HG03460 (cell line): ENCODE data around the gene LAMB3.
A peak's percentile ranks its signal among the peaks of the same experiment; 100 is the strongest.

Experiments
- ATAC-seq: cut with Tn5 transposase; IDR thresholded peaks from one replicate; pipeline ENCODE4 v1.9.1; 2021; ENCODE audit not compliant: unreplicated experiment

The LAMB3 gene

DNA sequence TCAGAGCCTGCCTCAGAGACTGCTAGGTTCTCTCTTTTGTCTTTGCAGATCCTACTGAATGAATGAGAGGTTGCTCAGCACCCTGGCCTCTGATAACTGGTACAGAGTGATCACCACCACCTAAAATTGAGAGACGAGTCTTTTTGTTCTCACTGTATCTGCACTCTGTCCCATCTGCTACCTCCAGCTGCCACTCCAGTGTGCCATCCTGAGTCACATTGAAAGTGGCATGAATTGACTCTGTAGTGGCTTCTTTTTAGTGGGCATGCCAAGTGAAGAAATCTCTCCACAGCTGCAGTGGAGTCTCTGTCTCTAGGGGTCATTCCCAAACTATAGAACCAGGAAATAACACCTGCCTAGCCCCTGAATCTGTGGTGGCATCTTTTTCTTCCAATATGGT, 54.0 kb downstream of the LAMB3 start:
- ATAC-seq: no peak

DNA sequence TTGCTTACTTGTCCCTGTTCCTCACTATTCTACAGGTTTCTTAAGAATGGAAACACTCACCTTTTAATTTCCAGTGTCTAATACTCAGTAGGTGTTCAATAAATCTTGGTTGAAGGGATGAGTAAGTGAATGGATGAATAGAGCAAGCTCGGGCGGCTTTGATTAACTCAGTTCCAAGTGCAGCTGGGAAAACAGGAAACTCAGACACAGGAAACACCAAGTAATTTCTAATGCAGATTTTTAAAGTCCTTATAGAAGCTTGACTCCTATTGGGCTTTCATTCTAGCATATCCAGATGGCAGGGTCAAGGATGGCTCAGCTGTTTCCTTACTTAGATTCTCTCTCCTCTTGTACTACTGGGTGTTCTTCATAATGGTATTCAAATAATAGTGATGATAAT, 54.7 kb downstream of the LAMB3 start:
- no peak for ATAC-seq

DNA sequence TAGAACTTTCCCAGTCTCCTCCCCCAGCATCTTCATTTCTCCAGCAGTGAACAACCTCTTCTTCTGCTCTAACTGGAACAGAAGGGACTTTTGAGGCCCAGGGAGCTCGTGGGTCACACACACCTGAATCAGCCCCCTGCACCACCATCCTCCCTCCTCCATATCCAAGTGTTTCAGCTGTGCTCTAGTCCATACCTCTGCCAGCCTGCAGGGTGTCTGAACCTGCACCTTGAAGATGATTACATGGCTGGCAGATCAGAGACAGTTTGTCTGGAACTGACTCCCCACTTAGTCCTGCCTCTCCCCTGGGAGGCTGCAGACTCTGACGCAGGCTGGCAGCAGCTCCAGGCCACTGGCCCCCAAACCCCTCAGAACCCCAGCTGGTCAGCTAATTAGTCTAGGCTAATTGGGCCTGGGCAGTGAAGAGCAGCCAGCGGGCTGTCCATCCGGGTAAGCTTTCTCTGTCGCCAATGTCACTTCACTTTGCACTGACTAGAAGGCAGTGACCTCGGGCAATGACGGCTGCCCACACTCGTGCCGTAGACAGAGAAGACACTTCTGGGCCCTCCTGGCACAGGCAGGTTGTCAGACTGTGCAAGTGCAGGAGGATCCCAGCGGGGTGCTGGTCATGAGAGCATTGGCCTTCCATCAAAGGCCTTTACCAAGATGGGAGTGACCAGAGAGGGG, 56.5 kb downstream of the LAMB3 start:
- ATAC-seq: no peak

DNA sequence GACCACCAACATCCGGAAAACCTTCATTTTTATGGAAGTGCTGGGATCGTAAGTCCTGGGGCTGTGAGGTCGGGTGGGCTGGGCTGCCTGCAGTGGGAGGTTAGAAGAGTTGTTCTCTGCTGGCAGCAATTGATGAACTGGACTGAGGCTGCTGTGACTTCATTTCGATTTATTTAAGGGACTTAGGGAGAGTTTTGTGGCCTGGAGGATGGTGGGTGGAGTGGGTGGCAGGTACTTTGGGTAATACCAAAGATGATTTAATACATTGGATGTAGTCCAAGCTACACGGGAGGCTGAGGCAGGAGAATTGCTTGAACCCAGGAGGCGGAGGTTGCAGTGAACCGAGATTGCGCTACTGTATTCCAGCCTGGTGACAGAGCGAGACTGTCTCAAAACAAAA, 57.2 kb downstream of the LAMB3 start:
- ATAC-seq: no peak

DNA sequence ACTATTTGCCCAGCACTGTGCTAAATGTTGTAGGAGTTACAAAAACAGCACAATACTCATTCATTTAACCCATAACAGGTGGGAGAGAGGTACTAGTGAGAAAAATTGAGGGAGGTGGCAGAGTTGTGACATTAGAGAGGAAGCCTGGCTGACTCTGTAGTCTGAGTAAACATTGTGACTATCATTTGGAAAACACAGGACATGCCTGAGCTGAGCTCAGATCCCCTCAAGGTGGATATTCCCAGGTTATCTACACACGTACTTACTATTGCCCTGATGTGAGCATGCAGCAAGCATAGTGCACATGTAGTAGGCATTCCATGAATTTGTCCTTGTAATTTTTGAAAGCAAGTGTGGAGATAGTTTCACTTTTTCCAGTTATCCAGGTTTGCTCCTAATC, 57.8 kb downstream of the LAMB3 start:
- no peak for ATAC-seq

DNA sequence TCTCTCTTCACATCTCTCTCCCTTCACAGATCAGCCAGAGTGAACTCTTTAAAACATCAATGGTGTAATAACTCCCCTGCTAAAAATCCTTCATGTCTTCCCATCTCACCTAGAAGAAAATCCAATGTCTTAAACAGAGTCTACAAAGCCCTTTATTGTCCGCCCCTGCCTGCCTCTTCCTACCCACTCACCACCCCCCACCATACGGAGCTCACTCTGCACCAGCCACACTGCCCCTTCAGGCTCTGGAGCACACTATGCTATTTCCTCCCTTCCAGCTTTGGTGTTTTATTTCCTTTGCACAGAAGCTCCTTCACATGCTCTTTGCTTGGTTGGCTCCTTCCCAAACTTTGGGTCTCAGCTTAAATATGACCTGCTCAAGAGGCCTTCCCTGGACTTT, 58.5 kb downstream of the LAMB3 start:
- ATAC-seq: no peak

DNA sequence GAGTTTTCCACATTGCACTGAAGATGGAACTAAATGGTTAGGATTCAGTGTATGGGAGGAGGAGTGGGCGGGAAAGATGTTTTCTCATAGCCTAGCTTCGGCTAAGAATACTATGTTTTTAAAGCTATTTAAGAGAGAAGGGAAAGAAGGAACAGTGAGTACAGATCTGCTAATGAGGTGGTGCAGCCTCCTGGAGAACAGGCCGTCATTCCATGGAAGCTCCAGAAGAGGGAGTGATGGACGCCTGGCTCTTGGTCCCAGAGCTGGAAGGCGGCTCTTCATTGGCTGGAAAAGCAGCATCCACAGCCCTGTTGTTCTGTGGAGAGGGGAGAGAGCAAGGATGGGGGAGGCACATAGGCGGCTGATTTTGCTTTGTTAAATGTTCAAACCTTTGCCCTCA, 61.8 kb downstream of the LAMB3 start:
- ATAC-seq: no peak

DNA sequence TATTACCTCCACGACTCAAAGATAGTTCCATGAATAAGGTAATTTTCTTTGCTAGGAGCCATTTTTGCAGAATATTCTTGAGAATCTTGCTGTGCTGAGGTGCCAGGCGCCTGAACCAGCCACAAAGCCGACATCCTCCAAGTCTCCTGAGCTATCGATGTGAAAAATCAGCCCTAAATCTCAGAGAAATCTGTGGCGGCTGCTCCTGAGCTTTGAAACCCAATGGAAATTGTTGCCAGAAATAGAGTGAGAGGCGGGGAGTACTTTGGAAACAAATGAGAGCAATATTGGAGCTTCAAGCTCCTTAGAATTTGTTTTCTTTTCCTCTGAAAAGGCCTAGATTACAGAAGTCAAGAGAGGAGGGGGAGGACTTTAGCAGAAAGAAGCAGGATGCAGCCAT, 62.4 kb downstream of the LAMB3 start:
- ATAC-seq: no peak

DNA sequence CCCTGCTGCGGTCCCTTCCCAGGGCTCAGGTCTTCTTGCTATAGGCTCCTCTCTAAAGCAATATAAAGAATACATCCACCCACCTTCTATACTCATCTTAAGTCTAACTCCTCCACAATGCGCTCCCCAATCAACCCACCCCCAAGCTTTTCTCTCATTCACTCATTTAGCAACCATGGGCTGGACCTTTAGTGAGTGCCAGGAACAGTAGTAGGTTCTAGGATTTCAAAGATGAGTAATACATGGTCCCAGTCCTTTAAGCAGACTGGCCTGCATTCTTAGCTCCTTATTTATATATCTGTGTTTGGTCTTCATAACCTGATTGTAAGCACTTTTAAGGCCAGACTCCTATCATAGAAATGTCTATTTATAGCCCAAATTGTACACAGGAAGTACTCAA, 62.8 kb downstream of the LAMB3 start:
- no peak for ATAC-seq

DNA sequence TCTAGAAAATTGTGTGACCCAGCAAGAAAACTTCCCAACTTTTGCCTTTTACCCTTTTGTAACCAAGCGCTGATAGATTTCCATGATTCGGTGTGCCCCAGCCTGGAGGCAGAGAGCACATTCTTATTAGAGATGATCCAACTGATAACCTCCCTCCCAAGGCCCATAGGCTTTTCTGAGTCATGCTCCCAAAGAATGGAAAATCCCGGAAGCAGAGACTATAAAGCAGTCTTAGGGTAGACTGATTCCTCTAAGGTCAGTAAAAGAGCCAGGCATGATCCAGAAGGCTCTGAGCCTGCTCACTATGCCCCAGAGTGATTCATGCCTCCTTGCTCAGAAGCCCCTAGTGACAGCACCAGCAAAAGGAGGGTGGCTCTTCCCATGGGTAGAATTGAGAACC, 64.4 kb downstream of the LAMB3 start:
- no peak for ATAC-seq

DNA sequence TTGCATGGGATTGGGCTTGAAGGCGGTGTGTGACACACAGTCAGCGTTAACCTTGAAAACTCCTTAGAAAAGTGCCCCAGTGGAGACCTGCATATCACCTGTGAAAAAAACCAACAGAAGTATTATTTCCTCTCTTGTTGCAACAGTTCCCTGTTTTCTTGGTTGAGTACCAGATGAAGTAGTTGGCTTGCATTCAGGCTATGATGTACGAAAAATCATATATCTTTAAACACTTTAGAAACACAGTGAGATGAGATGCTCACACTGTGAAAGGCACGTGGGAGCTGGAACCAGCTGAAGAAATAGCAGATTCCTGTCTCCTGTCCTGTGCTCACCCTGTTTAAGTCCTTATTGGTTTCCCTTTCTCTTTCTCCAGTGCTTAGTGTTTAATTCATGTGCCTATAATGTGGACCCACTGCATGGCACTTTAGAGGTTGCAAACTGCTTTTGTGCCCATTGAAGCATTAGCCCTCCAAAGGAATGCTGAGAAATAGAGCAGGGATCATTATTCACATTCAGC, 65.9 kb downstream of the LAMB3 start:
- ATAC-seq: no peak

DNA sequence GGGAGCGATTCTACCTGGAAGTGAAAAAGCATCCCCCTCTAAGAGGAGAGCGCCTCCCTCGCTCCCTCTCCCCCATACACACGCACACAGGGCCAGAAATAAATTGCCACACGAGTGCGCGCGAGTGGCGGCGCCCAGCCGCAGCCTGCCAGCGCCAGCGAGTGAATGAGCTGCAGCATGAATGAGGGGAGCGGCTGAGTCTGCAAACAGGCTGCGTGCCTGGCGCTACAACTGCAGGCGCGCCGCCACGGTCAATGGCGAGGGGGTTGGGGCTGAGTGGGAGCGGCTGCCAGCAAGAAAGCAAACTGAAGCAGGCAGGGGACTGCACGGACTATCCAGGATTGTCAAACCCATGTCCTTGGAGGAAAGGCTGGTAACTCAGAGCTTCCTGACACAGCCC, 66.6 kb downstream of the LAMB3 start:
- ATAC-seq: no peak

DNA sequence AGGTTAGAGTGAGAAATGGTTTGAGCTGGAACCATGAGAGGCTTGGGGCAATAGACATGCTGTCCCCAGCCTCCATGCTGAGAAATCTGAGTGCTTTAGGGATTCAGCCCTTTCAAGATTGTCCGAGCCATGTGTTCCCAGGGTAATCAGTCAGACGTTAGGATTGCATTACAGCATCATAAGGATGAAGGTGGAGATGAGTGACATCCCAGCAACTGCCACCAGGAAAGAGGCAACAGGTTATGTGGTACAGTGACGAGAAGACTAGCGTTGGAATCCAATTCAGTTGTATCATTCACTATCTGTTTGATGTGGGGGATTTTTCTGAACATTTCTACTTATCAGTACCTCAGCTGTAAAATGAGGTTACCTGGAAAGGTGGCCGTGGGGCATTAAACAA, 67.0 kb downstream of the LAMB3 start:
- ATAC-seq: no peak

DNA sequence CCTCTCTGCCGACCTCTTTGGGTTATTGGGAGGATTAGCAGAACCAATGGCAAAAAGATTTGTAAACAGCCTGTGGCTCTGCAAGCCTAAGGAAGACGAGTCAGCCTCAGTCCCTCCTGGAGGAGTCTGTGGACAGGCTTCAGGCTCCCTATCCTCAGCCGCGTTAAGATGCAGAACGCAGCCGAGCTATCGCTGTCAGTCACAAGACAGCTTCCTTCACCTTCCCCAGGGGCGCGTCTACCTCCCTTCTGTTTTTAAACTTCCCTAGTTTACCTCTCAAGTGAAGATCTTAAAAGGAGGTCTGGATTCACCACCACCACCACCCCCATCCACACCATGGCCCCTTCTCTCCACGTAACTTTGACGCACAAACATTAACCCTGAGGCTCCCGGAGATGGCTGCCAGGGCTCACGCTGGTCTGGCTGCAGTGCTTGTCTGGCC, 68.0 kb downstream of the LAMB3 start:
- no peak for ATAC-seq

DNA sequence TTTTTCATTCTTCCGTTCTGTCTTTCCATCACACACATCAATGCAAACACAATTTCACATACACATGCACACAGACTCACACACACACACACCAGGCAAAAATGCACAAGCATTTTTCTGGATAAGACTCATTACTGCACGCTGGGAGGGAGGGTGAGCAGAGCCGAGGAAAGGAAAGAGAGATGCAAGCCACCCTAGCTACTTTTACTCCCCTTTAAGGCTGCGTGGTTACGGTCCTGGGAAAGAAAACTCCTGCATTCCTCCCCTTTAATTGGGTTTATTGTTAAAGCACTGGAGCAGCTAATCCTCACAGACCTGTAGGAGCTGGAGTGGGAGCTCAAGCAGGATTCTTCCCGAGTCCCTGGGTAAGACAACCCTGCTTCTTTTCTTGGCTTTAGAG, 68.8 kb downstream of the LAMB3 start, which contains the start of gene CAMK1G:
TSS of gene CAMK1G (plus strand) at position 307 of the 400 bp plus-strand sequence. CDS start 11,270 bp downstream, outside the sequence.
- ATAC-seq: no peak

DNA sequence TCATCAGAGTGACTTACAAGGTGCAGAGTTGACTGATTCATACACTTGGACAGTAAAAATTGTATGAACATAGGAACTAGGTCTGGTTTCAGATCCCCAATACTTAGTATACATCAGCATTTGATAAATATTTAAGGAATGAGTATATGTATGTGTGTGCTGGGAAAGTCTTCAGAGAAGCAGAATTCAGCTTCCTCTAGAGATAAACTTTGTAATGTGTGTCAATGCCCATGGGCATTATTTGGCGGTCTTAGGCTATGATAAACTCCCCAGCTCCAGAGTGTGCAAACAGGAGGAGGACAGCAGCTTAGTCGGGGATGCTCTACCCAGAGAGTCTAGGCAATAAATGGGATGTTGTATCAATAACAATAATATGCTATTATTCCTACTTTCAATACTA, 71.6 kb downstream of the LAMB3 start:
- no peak for ATAC-seq

DNA sequence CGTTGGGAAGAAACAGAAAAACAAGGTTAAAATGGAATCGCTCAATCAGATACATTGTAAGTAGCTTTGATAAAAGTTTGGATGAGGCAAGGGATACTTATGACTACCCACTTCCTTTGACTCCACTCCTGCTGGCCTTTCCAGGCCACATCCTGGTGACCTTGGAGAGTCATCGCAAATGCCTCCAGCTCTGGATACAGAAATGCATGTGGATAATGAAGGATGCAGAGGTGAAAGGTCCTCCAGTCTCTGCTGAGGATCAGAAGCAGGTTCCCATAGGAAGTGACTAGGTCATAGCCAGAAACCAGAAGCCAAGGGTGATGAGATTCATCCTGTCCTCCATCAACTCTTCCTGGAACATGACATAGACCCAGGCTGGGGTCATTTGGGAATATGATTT, 74.9 kb downstream of the LAMB3 start:
- no peak for ATAC-seq

DNA sequence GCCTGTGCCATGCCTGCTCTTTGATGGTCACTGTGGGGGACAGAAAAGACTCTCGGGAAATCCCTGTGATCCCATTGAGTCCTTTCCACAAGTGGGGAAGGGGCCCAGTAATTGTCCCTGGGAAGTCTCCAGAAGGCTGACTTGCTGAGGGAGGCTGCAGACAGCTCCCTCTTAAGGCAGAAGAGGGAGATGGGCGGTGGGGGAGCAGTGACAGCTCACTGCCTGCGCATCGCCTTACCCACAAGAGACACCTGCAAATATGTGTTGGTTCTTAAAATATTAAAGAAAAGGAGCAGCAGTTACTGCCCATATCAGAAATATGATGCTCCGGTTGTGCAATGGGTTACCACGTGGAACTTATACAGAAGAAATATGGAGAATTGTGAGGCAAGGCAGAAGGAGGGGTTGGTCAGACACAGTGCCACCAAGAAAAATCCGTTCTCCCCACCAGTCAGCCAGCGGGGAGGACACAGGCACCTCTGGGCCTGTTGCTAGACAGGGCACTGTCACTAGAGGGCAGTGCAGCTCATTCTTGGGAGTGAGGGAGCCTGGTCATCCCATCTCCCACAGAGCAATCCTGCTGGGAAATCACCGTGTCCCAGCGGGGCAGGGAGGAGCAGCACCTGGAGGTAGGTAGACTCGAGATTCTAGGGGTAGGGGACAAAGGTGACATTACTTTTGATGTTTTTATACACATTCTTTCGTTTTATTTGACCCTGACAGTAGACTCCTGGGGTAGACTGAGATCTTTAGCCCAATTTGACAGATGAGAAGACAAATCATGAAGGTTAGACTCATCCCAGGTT, 75.6 kb downstream of the LAMB3 start:
- ATAC-seq: peak; percentile 89

DNA sequence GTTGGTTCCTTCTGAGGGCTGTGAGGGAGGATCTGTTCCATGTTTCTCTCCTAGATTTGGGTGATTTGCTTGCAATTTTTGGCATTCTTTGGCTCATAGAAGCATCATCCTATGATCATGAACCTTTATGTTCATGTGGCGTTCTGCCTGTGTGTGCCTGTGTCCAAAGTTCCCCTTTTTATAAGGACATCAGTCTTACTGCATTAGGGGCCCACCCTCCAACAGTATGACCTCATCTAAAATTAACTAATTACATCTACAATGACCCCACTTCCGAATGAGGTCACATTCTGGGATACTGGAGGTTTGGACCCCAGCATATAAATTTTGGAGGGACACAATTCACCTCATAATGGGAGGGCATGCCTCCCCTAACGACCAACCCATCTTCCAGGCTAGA, 81.5 kb downstream of the LAMB3 start:
- no peak for ATAC-seq

DNA sequence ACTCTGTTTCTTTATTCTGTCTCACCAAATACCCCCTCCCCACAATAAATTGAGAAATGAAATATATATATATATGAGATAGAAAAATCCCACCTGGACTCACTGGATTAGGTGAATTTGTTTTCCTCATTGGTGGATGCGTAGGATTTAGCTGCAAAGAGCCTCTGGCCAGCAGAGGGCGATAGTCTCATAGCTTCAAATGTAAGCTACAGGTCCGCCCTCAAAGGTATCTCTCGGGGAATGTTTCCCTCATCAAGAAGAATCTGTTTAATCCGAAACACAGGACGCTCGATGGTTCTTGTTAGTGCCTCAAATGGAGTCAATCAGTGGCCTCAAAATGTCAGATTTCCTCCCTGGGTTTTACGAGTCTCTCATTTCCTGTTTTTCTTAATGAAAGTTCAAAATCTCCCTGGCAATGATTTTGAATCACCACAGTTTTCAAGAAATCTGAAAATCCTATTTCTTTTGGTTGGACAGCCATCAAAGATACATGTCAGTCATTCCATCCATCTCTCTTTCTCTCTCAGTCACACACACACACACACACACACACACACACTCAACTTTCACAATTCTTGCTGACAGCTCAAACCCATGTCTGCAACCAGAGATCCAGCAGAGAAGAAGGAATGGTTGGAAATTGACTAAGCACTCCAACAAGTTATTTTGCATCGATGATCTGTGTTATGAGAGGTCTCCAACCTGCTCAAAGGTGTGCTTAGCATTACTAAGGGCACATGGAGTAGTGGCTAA, 82.6 kb downstream of the LAMB3 start:
- no peak for ATAC-seq

DNA sequence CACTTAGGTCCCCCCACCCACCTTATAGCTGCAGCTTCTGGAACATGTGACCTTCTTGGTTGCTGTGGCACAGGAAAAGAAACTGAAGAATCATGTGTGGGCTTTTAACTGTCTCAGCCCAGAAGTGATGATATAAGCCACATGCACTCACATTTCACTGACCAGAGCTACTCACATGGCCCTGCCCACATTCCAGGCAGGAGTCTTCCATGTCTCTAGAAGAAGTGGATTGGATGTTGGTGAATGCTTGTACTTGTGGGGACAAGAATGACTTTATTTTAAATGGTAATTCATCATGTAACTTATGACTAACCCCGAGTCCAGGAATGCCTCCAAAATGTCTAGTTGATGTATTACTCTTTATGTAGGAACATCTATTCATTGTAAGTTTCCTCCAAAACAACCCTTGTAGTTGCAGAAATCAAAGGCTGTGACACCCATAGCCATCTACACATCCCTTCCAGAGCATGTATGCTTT, 84.5 kb downstream of the LAMB3 start:
- ATAC-seq: no peak
